Heart left ventricle (tissue), 16 donors: ENCODE results near the gene ADAMTS12. TPM values are rescaled to one million over a fixed set of nuclear protein-coding genes. Genes with fewer than 3 reads are reported as not detected.

ENCODE experiments used
- ATAC-seq, 4 donors: fragments of 200-7000 bp; cut with Tn5 transposase; one replicate each; pipeline ENCODE4 v1.9.1; 2020 to 2022; ENCODE audit warnings: moderate library complexity in 4 of 4, mild to moderate bottlenecking in 3 of 4, moderate number of reproducible peaks in 1 of 4
- DNase-seq, 5 donors: peaks; one replicate each; pipeline ENCODE4 v3.0.0-alpha.2; 2020
- H3K27ac ChIP-seq, 12 donors: fragments of 200-600 bp; sonication (generic) in 4 of 12; one replicate each; pipeline versions ENCODE4 v1.5.0 to v1.8.0; 2016 to 2022; ENCODE audit warnings: mild to moderate bottlenecking in 2 of 12
- H3K27me3 ChIP-seq, 9 donors: fragments of 200-600 bp; sonication (generic) in 2 of 9; one replicate each; pipeline versions ENCODE4 v1.5.1 to v1.8.0; 2016 to 2022; ENCODE audit warnings: mild to moderate bottlenecking in 3 of 9
- H3K36me3 ChIP-seq, 9 donors: fragments of 200-600 bp; sonication (generic) in 2 of 9; one replicate each; pipeline versions ENCODE4 v1.5.0 to v1.8.0; 2018 to 2022; ENCODE audit warnings: mild to moderate bottlenecking in 2 of 9
- H3K4me1 ChIP-seq, 12 donors: fragments of 200-600 bp; sonication (generic) in 4 of 12; one replicate each; pipeline versions ENCODE4 v1.5.0 to v1.8.0; 2016 to 2022; ENCODE audit warnings: mild to moderate bottlenecking in 3 of 12
- H3K4me3 ChIP-seq, 12 donors: fragments of 200-600 bp; sonication (generic) in 4 of 12; one replicate each; pipeline versions ENCODE4 v1.5.0 to v1.8.0; 2017 to 2022; ENCODE audit warnings: mild to moderate bottlenecking in 9 of 12, moderate library complexity in 4 of 12
- H3K9me3 ChIP-seq, 12 donors: fragments of 200-600 bp; sonication (generic) in 4 of 12; one replicate each; pipeline versions ENCODE4 v1.5.0 to v1.8.0; 2016 to 2022; ENCODE audit warnings: mild to moderate bottlenecking in 1 of 12
- CTCF ChIP-seq, 12 donors: fragments of 200-600 bp; sonication (generic) in 4 of 12; IDR thresholded peaks; one replicate each; pipeline versions ENCODE4 v1.5.0 to v1.8.0; 2018 to 2022; ENCODE audit warnings: antibody characterized with exemption in 12 of 12, mild to moderate bottlenecking in 5 of 12
- POLR2A ChIP-seq, 2 donors: fragments of 450-650 bp; IDR thresholded peaks; one replicate each; pipeline ENCODE4 v1.6.1; 2017; ENCODE audit warnings: antibody characterized with exemption in 2 of 2, mild to moderate bottlenecking in 2 of 2, moderate library complexity in 2 of 2
- WGBS, 4 donors: extraction: QIAGEN DNeasy Blood & Tissue Kit in 2 of 4; methylation state at CpG; one replicate each; pipeline versions ENCODE4 v1.1.5 to v1.1.7; 2013 to 2018; 5-methylcytosine and 5-hydroxymethylcytosine counted together
- intact Hi-C, 10 donors: fragments of 100-400 bp; cut with DNase I; formaldehyde crosslinking; loops; one replicate each; pipeline versions ENCODE4 v1.11.1 to v1.14.2; 2022
- polyA plus RNA-seq, 2 donors: library from polyadenylated mRNA; stranded (reverse); fragments of 200-250 nt; gene quantifications; one replicate each; pipeline ENCODE4 v1.2.3, GENCODE V29; 2013
- total RNA-seq, 9 donors: library from RNA; depleted of rRNA in 2 of 9; stranded (reverse); fragments of >200 nt in 2 of 9; fragmentation: NEBNext Ultra II Directional in 3 of 9; extraction: Animal tissue kit (Norgen Biotek cat#: 25700) in 3 of 9; gene quantifications; one replicate each; pipeline versions ENCODE4 v1.1.0 to v1.2.4, GENCODE V29; 2016 to 2023
- donor health status: ischemic (EF 13 %, LVEDD 7.1; RV severe dilation, severe dysfunction).
- donor health status: healthy with polysubstance abuse.
- donor health status: DM: no; HTN: yes; CAD: no.
- donor health status: DM: no; HTN: no; CAD: no.
- donor health status: ischemic (EF 25% LVEDD 6.9; RV normal size, moderate dysfunction).
- donor health status: ischemic (EF 25% LVEDD 5.7; RV mildly dilated, moderate dysfunction).
- donor health status: healthy.
- donor health status: DM: yes; HTN: yes; CAD: no.
- donor health status: ischemic (EF 35%, LVEDD 5.7; RV mildly dilated, moderate dysfunction).
- donor health status: nonischemic (EF 11% LVEDD 7.7; RV severe dilation, severe dysfunction).
- donor health status: DM: yes; HTN: yes; CAD: no.
- donor health status: PGD.
- donor health status: ischemic (EF 29% LVEDD 5.4; RV normal size, mild dysfunction).
- donor health status: nonischemic (EF 23%, LVEDD 6.1; RV moderate dilation, normal function).

ADAMTS12 gene
- total and polyA plus RNA-seq, 11 donors: 0.72 to 4.7 (median 1.7) TPM

GRCh38 chr5:33800241-33800950 lies 91.4 kb downstream of the ADAMTS12 start:
- H3K4me1 ChIP-seq: peaks cover 0 to 2% (median 0%) of the 10 kb centered on the region in 12 donors
- 52 to 68% (median 63%) methylated on average over 7 of the region's 7 CpGs for WGBS, 4 donors
- H3K36me3 ChIP-seq: no peaks in the 10 kb centered on the region
- H3K9me3 ChIP-seq: no peaks in the 10 kb centered on the region
- intact Hi-C loops: no loop called here
- DNase-seq (no peak), ATAC-seq (peak in 1 of 4 donors; percentile 14)
- H3K27me3 ChIP-seq: no peaks in the 10 kb centered on the region
- no peak for TF ChIP-seq POLR2A (IDR thresholded peaks at IDR 0.05)
- peak in 2 of 12 donors; percentile 9 to 10 for TF ChIP-seq CTCF (IDR thresholded peaks at IDR 0.05)
- H3K27ac ChIP-seq: no peak overlapping the region
- H3K4me3 ChIP-seq: no peak overlapping the region

- Histone ChIP-seq H3K4me1 (peaks cover 0 to 14% (median 0%) of the 10 kb centered on the region in 12 donors), H3K9me3 (no peaks in the 10 kb centered on the region), H3K36me3 (no peaks in the 10 kb centered on the region), H3K4me3 (peak overlapping the region in 1 of 12 donors; percentile 12), H3K27me3 (no peaks in the 10 kb centered on the region), H3K27ac (peak overlapping the region in 1 of 12 donors; percentile 25)
- intact Hi-C loops: no loop called here
- TF ChIP-seq CTCF (IDR thresholded peaks at IDR 0.05) (no peak), POLR2A (IDR thresholded peaks at IDR 0.05) (no peak)
- no peak for DNase-seq
- 64 to 82% (median 70%) methylated on average over 7 of the region's 7 CpGs for WGBS, 4 donors
- no peak for ATAC-seq
Observed at GRCh38 chr5:33795496-33795895, 96.3 kb downstream of the ADAMTS12 start.

GRCh38 chr5:33794550-33795181 lies 97.1 kb downstream of the ADAMTS12 start:
- ATAC-seq (peak in 1 of 4 donors; percentile 72), DNase-seq (no peak)
- Histone ChIP-seq H3K4me3 (peak overlapping the region in 2 of 12 donors; percentile 1 to 12), H3K27ac (peak overlapping the region in 2 of 12 donors; percentile 8 to 25), H3K9me3 (no peaks in the 10 kb centered on the region), H3K27me3 (no peaks in the 10 kb centered on the region), H3K36me3 (no peaks in the 10 kb centered on the region), H3K4me1 (peaks cover 0 to 14% (median 0%) of the 10 kb centered on the region in 12 donors)
- no peak for TF ChIP-seq CTCF (IDR thresholded peaks at IDR 0.05)
- no peak for TF ChIP-seq POLR2A (IDR thresholded peaks at IDR 0.05)
- intact Hi-C loops: no loop called here
- 68 to 78% (median 73%) methylated on average over 8 of the region's 8 CpGs for WGBS, 4 donors

GRCh38 chr5:33793836-33794549 lies 97.8 kb downstream of the ADAMTS12 start:
- Histone ChIP-seq H3K4me1 (peaks cover 0 to 14% (median 0%) of the 10 kb centered on the region in 12 donors), H3K27ac (peak overlapping the region in 4 of 12 donors; percentile 9 to 41 (median 39)), H3K27me3 (no peaks in the 10 kb centered on the region), H3K9me3 (no peaks in the 10 kb centered on the region), H3K36me3 (no peaks in the 10 kb centered on the region), H3K4me3 (no peak overlapping the region)
- 74 to 84% (median 79%) methylated on average over 19 of the region's 19 CpGs for WGBS, 4 donors
- DNase-seq: no peak
- ATAC-seq: peak in 1 of 4 donors; percentile 37
- intact Hi-C loops: no loop called here
- TF ChIP-seq POLR2A (IDR thresholded peaks at IDR 0.05): no peak
- TF ChIP-seq CTCF (IDR thresholded peaks at IDR 0.05): no peak
